Measurements from ENCODE around the gene ARL2BP.

Gene ARL2BP

DNA sequence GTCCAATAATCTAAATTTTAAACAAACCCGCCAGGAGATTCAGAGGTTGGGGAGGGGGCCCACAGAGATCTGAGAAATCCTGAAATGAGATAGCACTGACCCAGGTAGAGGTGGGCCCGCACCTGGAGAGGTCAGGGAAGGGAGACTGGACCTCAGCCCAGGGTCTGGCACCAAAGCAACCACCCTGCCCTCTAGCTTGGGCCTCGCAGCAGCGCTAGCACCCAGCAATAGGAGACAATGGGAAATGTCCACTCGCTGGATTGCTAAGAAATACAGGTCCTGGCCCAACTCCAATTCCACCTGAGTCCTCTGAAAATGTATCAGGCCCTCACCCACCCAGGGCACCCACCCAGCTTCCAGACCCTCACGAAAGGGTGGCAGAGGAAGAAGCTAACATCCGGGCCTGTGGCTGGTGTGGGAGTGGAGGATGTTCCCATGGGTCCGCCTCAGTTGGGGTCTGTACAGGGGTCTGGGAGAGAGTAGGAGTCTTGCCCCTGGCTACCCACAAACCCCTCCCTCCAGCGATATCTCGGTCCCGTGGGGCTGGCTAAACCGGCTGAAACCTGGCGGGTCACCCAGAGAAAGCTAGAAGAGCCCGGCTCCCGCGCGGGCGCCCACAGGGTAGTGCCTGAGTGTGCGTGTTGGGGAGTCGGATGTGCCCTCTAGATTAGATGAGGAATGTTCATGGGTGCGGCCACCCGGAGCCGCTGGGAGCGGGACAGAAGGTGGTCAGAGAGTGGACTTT lies 38.3 kb downstream of the ARL2BP start:
- DNase-seq (ENCODE audit: low spot score): no peak

DNA sequence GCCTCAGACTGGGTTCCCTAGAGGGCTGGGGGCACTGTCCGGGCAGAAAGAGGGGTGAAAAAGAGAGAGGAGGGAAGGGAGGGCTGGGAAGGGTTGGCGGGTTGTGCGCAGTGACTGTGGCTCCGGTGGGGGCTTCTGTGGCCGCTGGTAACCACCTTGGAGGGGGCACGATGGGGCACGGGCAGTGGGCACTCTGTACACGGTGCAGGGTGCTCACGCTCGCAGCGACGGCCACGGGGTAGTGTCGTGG lies 38.8 kb downstream of the ARL2BP start:
- DNase-seq (ENCODE audit: low spot score): no peak

DNA sequence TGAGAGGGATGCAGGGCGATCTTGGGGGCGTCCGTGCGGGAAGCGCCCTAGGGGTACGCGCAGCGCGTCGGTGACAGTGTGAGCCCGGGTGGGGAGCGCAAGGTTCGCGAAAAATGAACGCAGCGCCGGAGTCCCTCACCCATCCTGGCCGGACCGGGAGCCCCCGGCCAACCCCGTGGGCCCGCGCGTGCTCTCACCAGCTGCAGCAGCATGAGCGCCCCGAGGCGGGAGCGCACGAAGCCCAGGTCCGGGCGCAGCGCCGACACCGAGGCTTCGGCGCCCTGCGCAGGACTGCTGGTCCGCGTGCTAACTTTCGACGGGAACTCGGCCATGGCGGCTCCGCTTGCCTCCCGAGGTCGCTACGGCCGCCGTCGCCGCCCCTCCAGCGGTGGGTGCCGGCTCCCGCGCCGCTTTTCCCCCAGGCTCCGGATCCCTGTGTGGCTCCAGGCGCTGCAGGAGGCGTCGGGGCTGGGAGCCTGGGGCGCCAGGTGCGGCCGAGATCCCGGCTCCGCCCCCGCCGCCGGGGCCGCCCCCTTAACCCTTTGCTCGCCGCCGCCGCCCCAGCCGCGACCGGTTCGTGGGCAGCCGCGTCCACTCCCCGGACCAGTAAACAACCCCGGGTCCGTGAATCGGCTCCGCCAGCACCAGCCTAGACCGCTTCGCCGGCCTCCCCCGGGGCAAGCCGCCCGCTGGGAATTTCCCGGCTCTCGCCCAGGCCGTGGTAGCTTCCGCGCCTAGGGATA lies 39.3 kb downstream of the ARL2BP start, which contains the start of gene PLLP:
Gene PLLP (minus strand): TSS at position 464 of the 743 bp plus-strand sequence. CDS start 132 bp downstream, at position 332.
- DNase-seq (ENCODE audit: low spot score): no peak

DNA sequence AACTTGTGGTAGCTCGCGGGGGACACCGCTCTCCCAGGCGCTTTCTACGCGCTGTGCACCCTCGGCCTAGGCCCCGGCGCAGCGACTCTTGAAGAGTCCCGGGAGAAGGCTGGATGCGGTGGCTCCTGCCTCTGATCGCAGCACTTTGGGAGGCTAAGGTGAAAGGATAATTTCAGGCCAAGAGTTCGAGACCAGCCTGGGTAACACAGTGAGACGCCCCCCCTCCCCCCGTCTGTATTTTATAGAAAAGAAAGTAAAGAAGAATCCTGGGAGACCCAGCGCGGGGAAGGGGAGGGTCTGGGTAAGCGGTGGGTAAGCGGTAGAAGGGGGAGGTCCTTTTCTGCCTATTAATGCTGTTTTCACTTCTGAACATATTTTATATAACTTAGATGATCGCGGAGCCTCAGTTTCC lies 39.9 kb downstream of the ARL2BP start:
- DNase-seq (ENCODE audit: low spot score): no peak

DNA sequence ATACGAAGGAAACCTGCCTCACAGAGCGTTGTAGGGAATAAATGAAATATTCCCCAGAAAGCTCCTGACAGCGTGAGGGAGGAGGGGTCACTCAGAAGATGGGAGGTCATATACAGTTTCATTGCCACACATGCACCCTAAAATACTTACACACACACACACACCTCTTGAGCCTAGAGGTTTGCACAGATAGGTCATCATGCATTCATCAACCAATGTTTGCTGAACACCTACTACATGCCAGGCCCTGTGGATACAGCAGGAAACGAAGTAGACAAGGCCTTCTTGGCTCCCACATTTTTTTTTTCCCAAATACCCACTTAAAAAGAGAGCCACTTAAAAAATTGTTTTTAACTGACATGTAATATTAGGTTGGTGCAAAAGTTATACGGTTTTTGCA lies 40.3 kb downstream of the ARL2BP start:
- DNase-seq (ENCODE audit: low spot score): no peak

DNA sequence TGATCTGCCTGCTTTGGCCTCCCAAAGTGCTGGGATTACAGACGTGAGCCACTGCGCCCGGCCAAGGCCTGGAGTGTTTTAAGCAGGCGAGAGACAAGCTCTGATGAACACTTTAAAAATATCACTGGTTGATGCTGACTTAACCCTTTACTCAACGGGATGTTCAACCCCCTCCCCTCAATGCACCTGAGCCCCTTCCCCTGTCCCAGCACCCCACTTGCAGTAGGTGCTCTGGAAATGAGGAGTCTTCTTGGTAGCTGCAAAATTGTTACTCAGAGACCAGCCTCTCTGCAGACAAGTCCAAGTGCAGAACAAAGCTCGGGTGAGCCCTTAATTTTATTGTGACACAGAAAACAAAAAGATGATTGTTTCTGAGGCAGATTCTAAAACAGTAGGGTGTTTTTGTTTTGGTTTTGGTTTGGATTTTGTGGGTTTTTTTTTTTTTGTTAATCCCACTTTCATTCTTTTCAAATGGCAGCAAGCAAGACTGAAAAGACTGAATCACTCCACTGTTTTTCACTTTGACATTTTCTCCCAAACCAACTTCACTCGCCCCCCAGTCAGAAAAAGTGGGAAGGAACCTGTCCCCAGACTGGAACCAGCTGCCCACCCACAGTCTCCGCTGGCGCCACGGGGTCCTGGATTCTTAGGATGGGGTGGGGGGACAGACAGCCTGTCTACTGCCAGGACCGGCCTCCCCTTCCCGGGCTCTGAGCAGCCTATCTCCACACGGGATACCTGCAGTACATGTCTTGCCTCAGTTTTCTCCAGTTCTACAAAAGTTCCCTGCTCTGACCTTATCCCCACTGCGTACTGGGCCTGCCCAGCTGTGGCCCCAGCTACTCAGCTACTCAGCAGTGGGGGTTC lies 44.6 kb downstream of the ARL2BP start:
- DNase-seq (ENCODE audit: low spot score): no peak

DNA sequence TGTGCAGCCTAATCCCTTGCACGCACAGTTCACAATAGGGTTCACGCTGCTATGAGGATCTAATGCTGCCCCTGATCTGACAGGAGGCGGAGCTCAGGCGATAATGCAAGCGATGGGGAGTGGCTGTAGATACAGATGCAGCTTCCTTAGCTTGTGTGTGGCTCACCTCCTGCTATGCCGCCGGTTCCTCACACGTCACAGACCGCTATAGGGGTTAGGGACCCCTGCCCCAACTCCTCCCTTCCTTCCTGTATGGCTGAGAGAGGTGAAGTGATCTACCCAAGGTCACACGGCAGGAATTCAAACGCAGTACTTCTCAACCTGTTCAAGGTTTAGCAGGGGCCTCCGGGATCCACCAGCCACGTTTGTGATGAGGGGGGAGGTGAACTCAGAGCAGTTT lies 52.8 kb downstream of the ARL2BP start:
- no peak for DNase-seq (ENCODE audit: low spot score)

DNA sequence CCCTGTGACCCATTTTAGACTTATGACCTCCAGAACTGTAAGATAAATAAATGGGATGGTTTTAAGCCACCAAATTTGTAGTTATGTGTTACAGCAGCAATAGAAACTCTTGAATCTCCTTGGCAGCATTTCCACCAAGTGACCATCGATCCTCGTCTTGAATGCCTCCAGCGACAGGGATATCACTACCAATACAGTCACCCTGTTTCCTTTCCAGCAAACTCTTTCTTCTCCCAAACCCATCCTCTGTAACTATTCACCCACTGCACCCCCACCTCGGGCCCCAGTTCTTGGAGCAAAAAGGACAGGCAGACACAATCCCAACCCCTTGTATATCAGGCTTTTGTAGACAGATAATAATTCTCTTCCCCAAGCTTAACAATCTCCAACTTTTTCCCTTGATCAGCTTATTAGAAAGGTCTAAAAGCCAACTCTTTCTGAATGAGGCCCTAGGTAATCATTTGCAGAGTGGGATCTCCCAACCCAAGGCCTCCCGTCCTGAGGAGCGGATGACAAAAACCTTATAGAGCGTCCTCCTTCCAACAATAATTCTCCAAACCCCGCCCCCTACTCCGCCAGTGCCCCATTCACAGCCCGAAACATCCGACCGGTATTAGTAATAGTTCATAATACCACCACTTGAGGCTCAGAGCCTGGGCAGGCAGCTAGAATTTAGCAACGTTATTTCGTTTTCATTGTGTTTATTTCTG lies 54.1 kb downstream of the ARL2BP start:
- peak; percentile 85 for DNase-seq (ENCODE audit: low spot score)

DNA sequence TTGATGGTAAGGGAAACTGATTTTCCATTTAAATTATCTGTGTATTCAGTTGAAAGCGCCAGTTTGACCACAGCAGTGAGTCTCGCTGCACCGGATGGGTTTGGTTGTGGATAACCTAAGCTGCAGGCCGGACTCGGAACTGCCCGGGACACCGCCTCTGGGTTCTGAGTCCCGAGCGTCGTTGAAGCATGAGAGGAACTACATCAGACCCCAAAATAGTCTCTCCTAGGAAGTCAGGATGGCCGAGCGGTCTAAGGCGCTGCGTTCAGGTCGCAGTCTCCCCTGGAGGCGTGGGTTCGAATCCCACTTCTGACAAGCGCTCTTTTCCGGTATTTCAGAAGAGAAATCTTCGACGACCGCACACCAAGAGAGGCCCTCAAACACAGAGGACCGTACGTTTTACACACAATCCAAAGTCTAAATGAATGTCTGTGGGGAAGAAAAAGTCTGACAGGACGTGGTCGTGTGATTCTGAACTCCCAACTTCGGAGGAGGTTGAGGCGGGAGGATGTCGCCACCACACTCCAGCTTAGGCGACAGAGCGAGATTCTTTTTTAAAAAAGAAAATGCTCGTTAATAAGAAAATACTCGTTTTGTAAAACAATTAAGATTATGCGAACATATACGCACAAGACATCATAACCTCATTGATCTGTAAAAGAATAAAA lies 54.8 kb downstream of the ARL2BP start:
- peak; percentile 93 for DNase-seq (ENCODE audit: low spot score)

DNA sequence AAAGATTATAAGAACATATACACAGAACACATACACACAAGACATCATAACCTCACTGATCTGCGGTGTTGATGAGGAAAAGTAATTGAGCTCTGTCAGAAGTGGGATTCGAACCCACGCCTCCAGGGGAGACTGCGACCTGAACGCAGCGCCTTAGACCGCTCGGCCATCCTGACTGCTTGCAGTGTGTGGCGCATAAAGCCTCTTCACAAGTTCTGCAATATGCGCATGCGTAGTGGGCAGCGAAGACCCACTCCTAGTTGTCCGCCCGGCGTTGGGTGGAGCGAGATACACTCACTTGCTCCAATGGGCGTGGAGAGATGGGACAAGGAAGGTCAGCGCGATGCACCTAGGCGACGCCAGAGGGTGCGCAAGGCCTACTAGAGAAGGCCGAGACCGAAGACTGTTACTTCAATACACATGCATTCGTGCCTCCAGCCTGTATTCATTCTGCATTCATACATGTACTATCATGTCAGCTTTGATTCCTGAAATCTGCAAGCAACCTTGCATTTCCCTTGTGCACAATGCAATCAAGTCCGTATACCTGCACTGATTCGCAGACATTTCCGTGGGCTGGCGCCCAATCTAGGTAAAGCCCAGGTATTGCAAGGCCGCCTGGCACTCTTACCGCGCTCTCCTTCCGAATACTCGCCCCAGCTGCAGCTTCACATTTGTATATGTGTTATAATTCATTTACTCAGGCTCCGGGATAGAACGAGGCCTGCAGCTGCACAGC lies 55.5 kb downstream of the ARL2BP start:
- peak; percentile 99 for DNase-seq (ENCODE audit: low spot score)

DNA sequence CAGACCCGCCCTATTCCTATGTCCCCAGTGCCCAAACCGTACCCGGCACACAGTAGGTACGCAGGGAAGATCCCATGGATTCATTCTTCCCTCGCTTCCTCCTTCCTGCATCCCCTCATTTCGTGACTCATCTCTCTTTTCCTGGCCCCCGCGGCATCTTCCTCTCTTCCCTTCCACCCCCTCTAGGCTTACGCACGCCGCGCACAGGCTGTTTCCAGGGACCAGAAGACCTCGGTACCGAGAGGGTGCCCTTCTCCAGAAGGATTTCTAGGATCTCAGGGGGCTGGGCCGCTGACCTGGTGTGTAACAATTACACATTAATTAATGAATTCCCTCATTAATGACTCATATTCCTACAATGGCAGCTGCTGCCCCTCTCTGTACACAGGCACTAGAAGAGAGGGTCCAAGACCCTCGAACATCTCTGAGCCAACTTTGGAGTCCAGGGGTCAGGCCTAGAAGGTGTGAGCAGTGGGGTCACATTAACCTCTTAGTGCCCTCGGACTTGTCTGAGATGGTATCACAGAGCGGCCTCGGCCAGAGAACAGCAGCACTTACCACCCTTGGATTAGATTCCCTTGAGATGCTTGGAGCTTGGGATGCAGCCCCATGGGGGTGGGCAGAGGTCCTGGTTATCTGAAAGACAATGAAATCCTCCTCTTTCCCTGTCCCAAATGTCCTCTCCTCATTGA lies 56.2 kb downstream of the ARL2BP start:
- no peak for DNase-seq (ENCODE audit: low spot score)
